MCF 10A (cell line): ENCODE results near the gene TFAP2B. TPM values are rescaled to one million over a fixed set of nuclear protein-coding genes. Genes with fewer than 3 reads are reported as not detected.

ENCODE experiments used
- Bru-seq: library from RNA; stranded (reverse); fragments of 400-500 nt; gene quantifications from one replicate; lab custom pipeline; 2021; lab: Mats Ljungman, UMichigan
- BruChase-seq, 2 experiments: library from RNA; stranded (reverse); fragments of 400-500 nt; gene quantifications; one replicate each; lab custom pipeline; 2021; lab: Mats Ljungman, UMichigan
- BruUV-seq: library from RNA; stranded (reverse); fragments of 400-500 nt; replicated peaks from 2 replicates; lab custom pipeline; 2021; lab: Mats Ljungman, UMichigan
- CTCF ChIA-PET: fragments of 300-600 bp; sonication (Branson Sonifier 250); formaldehyde crosslinking; extraction: SDS; loops from one replicate; lab custom pipeline; 2021; ENCODE audit warnings: antibody characterized with exemption, inconsistent platforms; lab: Yijun Ruan, JAX
- POLR2A ChIA-PET: fragments of 300-600, 350-650 bp; sonication (Branson Sonifier 250); formaldehyde crosslinking; extraction: SDS; loops from one replicate; lab custom pipeline; 2020; ENCODE audit warnings: antibody characterized with exemption, inconsistent platforms; lab: Yijun Ruan, JAX
- DNase-seq: peaks from one replicate; pipeline ENCODE4 v3.0.0-alpha.2; 2018; ENCODE audit not compliant: unreplicated experiment
- H3K27ac Mint-ChIP-seq: one replicate; pipeline ENCODE4 v1.8.0; 2022; ENCODE audit warnings: mild to moderate bottlenecking, low read depth, mixed read lengths; ENCODE audit not compliant: unreplicated experiment
- H3K27me3 Mint-ChIP-seq: one replicate; pipeline ENCODE4 v1.8.0; 2022; ENCODE audit warnings: mixed read lengths; ENCODE audit not compliant: insufficient read depth, unreplicated experiment
- H3K36me3 Mint-ChIP-seq: one replicate; pipeline ENCODE4 v1.8.0; 2022; ENCODE audit warnings: mild to moderate bottlenecking, moderate library complexity, mixed read lengths; ENCODE audit not compliant: insufficient read depth, unreplicated experiment
- H3K4me1 Mint-ChIP-seq: one replicate; pipeline ENCODE4 v1.8.0; 2022; ENCODE audit warnings: mixed read lengths; ENCODE audit not compliant: insufficient read depth, unreplicated experiment
- H3K4me3 Mint-ChIP-seq: one replicate; pipeline ENCODE4 v1.8.0; 2022; ENCODE audit warnings: mild to moderate bottlenecking, moderate library complexity, mixed read lengths; ENCODE audit not compliant: unreplicated experiment
- H3K9me3 Mint-ChIP-seq: one replicate; pipeline ENCODE4 v1.8.0; 2022; ENCODE audit warnings: mixed read lengths; ENCODE audit not compliant: unreplicated experiment
- intact Hi-C: fragments of 100-400 bp; cut with micrococcal nuclease; formaldehyde crosslinking; loops from 2 replicates; pipeline ENCODE4 v1.14.1; 2022
- long read RNA-seq: library from polyadenylated mRNA; stranded (forward); transcript quantifications from one replicate; pipeline ENCODE4 v2.0.0, GENCODE V29; 2022
- total RNA-seq: library from RNA; stranded (reverse); gene quantifications from 2 replicates; pipeline ENCODE4 v1.2.3, GENCODE V29; 2022
- TF ChIP-seq, protein P1 (sequence below): fragments of 200-600 bp; IDR thresholded peaks from one replicate; pipeline ENCODE4 v1.8.0; 2022; ENCODE audit warnings: antibody characterized with exemption, mild to moderate bottlenecking; ENCODE audit not compliant: unreplicated experiment

TFAP2B gene
- not detected in 2 replicates for total RNA-seq
- Bru-seq, nascent RNA, result percentile 7 among the genes with signal in this experiment
- BruChase-seq, experiment 1, labeled RNA remaining after a 6-hour chase, result not detected
- not detected for BruChase-seq, experiment 2, labeled RNA remaining after a 2-hour chase
- long read RNA-seq, result 0 reads

DNA sequence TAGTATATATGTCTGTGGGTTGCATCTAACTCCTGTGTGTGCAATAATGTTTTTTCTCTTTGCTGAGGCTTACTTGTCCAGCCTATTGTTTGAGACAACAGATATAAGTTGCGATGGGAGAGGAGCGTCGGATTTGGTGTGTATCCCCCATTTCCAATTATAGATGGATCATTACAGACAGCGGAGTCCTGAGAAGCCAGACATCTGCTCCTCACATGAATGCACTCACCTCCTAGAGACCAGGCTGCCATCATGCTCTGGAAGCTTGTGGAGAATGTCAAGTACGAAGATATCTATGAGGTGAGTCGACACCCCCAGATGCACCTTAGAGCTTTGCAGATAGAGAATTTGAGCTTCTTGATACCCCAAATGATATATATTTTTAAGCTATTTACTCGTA is at the start of gene TFAP2B:
Gene TFAP2B, plus strand, starts transcription at position 199 of the 400 bp plus-strand sequence. Its CDS starts 21 bp downstream, at position 220.
- DNase-seq, result no peak
- Mint-ChIP-seq H3K36me3 (peaks cover 7% of the 10 kb centered on the region), H3K27me3 (peaks cover 85% of the 10 kb centered on the region), H3K27ac (peak within 1 kb of the TSS; percentile 5), H3K4me3 (peak within 1 kb of the TSS; percentile 45), H3K4me1 (peaks cover 26% of the 10 kb centered on the region), H3K9me3 (no peaks in the 10 kb centered on the region)
- POLR2A ChIA-PET, result interaction anchor here (0.6 kb wide), 1 partner anchor 208 kb away, joined by 3 read pairs; no protein-coding TSS in a partner anchor
- intact Hi-C loops, result loop anchor here (5.0 kb wide), 1 partner anchor 1024 kb away; no protein-coding TSS in a partner anchor
- TF ChIP-seq, protein P1, sequence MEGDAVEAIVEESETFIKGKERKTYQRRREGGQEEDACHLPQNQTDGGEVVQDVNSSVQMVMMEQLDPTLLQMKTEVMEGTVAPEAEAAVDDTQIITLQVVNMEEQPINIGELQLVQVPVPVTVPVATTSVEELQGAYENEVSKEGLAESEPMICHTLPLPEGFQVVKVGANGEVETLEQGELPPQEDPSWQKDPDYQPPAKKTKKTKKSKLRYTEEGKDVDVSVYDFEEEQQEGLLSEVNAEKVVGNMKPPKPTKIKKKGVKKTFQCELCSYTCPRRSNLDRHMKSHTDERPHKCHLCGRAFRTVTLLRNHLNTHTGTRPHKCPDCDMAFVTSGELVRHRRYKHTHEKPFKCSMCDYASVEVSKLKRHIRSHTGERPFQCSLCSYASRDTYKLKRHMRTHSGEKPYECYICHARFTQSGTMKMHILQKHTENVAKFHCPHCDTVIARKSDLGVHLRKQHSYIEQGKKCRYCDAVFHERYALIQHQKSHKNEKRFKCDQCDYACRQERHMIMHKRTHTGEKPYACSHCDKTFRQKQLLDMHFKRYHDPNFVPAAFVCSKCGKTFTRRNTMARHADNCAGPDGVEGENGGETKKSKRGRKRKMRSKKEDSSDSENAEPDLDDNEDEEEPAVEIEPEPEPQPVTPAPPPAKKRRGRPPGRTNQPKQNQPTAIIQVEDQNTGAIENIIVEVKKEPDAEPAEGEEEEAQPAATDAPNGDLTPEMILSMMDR, result no peak
- CTCF ChIA-PET, result interaction anchor here (0.6 to 2.5 kb wide), 6 partner anchors 90 to 724 kb away, joined by 3 to 10 read pairs (median 4); no protein-coding TSS in a partner anchor
- no TSS peak for BruUV-seq

DNA sequence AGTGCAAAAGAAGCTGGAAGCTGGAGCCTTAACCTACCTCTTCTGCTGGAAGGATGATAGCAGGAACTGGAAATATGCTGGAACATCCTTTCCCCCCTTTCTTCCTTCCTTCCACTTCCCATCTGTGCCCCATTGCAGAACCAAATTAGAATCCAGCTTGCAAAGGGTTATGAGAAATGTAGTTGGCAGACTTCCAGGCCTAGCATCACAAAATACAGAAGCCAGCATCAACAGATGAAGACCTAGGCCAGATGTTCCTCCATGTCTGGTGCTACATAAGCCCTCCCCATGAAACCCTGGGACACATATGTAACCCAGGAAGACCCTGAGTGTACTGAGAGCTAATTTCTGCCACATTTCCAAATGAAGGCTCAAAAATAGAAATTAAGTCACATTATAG is 40.0 kb upstream of the TFAP2B start:
- CTCF ChIA-PET, result no interaction called here
- Mint-ChIP-seq H3K36me3 (no peaks in the 10 kb centered on the region), H3K4me3 (no peak overlapping the region), H3K4me1 (no peaks in the 10 kb centered on the region), H3K27ac (no peak overlapping the region), H3K27me3 (no peaks in the 10 kb centered on the region), H3K9me3 (no peaks in the 10 kb centered on the region)
- intact Hi-C loops, result no loop called here
- no TSS peak for BruUV-seq
- TF ChIP-seq, protein P1, result no peak
- POLR2A ChIA-PET, result no interaction called here
- DNase-seq, result no peak

DNA sequence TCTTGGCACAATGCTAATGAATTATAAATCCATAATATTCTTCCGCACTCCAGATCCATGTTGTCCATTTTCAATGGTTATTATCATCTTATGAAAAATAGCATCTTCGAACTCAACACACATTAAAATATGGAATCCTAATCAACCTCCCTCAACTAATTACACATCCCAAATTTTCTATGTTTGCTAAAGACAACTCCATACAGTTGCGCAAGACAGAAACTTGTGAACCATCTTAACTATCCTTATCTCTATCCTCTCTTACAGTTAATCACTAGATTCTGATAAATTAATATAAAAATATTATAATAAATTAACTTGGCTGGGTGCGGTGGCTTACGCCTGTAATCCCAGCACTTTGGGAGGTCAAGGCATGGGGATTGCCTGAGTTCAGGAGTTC is 38.3 kb upstream of the TFAP2B start:
- Mint-ChIP-seq H3K4me3 (no peak overlapping the region), H3K36me3 (no peaks in the 10 kb centered on the region), H3K9me3 (no peaks in the 10 kb centered on the region), H3K27me3 (no peaks in the 10 kb centered on the region), H3K4me1 (no peaks in the 10 kb centered on the region), H3K27ac (no peak overlapping the region)
- intact Hi-C loops, result no loop called here
- TF ChIP-seq, protein P1, result no peak
- ChIA-PET CTCF (interaction anchor here (2.3 kb wide), 1 partner anchor 10 kb away, joined by 7 read pairs; no protein-coding TSS in a partner anchor), POLR2A (no interaction called here)
- BruUV-seq, result no TSS peak
- DNase-seq, result no peak

DNA sequence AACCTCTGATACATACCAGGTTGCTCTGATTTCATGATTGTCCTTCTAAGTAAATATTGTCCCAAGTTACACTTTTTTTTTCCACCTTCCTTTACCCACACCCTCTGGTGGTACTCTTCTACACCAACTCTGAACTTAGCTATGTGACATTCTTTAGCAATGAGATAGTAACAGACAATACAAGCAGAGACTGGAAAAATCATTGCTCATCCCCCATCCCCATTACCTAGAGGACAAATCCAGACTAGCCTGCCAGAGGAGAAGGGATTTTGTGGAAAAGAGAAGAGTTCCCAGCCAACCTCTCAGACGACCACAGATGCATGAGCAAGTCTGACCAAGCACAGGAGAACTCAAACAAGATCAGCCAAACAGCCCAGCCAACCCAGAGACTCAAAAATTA is 32.8 kb upstream of the TFAP2B start:
- Mint-ChIP-seq H3K4me1 (peaks cover 5% of the 10 kb centered on the region), H3K4me3 (no peak overlapping the region), H3K36me3 (no peaks in the 10 kb centered on the region), H3K27me3 (no peaks in the 10 kb centered on the region), H3K27ac (no peak overlapping the region), H3K9me3 (no peaks in the 10 kb centered on the region)
- POLR2A ChIA-PET, result no interaction called here
- intact Hi-C loops, result no loop called here
- TF ChIP-seq, protein P1, result no peak
- DNase-seq, result no peak
- BruUV-seq, result no TSS peak
- CTCF ChIA-PET, result interaction anchor here (0.5 kb wide), 1 partner anchor 1243 kb away, joined by 3 read pairs; no protein-coding TSS in a partner anchor
